Measurements from ENCODE around the gene MGLL.

- TF ChIP-seq CTCF (IDR thresholded peaks at IDR 0.05) = no peak
- TF ChIP-seq POLR2A (IDR thresholded peaks at IDR 0.05) = no peak
- TF ChIP-seq EP300 (IDR thresholded peaks at IDR 0.05) = no peak
These were observed 151.4 kb downstream of the MGLL start for GRCh38 chr3:127670761-127671522.

Measured in ovary (tissue), 3 donors.